ENCODE results near the gene CAND1.

The CAND1 gene

GRCh38 chr12:67268896-67269632, at the start of gene CAND1:
Gene CAND1 (plus strand): TSS chr12:67269358. CDS start chr12:67269718, 360 bp downstream.
- DNase-seq, result peak; percentile 99

DNA sequence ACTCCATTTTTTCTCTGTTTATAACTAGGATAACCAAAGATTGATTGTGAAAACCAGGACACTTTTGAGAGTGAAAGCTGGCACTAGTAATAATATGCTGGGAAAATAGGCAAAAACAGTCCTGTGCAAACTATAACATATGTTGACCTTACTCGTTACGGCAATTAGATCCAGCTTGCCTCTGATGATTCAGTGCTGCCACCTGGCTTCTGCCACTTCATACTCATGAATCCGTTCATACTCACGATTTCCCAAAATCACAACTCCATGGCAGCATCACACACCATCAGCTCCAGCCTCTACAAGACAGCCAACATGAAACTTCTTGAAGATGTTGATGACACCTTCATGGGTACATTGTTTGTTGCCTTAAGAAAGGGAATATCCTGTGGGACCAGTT, 49.1 kb upstream of the CAND1 start:
- no peak for DNase-seq

DNA sequence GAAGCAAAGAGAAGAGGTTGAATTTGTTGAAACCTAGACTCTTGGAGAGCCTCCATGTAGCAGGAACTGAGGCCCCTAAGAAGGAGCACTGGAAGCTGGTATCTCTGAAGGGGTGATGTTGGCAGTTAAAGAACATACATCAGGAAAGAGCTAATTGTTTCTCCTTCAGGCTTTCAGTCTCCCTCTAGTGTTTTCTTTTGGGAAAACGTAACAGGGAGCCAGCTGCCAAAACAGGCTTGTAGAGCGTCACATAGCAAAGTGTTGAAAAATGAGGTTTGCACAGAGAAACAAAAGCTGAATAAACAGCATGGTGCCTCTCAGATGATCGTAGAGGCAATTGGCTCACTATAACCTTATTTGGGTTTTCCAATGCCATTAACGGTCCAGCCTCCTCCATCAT, 46.9 kb upstream of the CAND1 start:
- no peak for DNase-seq

DNA sequence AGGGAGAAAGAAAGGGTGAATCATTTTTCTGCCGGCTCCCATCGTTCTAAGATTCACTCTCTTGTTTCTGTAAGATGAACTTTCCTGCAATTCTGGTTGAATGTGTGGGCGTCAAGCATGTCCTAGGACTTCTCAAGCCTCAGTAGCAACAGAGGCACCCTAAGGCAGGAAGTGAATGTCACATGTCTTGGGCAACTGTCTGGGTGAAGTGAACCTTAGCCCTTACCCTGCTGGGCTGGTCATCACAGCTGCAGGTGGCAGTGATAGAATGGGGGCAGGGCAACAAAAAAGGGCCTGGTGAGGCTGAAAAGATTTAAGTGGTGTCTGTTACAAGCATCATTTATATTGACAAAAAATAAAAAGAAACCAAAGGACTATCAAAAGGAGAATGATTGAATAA, 45.9 kb upstream of the CAND1 start:
- no peak for DNase-seq

- DNase-seq, result no peak
Measured at GRCh38 chr12:67237231-67237630, 31.9 kb upstream of the CAND1 start.

DNA sequence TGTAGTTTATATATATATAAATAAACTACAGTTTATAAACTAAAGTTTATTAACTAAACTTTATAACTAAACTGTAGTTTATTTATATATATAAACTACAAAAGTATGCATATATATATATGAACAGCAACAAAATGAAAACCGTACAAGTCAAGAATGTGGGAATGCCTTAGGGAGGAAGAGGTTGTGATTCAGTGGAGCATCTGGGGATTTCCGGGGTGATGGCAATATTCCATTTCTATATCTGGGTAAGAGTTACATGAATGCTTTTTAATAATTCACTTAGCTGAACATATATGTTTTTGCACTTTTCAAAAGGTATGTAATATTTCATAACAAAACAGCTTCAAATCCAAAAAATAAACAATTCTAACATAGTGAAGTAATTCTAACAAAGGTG, 30.1 kb upstream of the CAND1 start:
- peak; percentile 68 for DNase-seq

- peak; percentile 8 for DNase-seq
Measured at GRCh38 chr12:67241482-67241881, 27.7 kb upstream of the CAND1 start.

GRCh38 chr12:67243260-67243659, 25.9 kb upstream of the CAND1 start:
- no peak for DNase-seq

GRCh38 chr12:67245571-67245970, 23.6 kb upstream of the CAND1 start:
- DNase-seq, result no peak

- DNase-seq, result no peak
Measured at GRCh38 chr12:67251012-67251411, 18.1 kb upstream of the CAND1 start.

DNA sequence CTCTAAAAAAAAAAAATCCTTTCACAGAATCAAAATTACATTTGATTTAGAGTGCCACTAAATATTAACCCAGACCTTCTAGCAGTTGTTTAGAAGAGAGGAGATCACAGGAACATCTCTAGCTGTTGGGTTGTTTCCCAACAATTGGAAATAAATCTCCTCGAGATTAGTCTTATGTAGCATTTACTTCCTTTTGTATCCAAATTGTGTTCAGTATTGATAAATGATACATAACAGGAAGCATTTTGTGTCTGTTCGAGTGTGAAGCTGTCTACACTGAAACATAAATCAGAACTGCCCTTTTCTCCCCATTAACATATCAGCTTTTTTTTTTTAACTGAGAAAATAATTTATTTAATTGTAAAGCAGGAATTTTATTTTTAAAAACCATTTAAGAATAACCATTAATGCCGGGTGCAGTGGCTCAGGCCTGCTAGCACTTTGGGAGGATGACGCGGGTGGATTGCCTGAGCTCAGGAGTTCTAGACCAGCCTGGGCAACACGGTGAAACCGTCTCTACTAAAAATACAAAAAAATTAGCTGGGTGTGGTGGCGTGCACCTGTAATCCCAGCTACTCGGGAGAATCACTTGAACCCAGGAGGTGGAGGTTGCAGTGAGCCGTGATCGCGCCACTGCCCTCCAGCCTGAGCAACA, 14.7 kb upstream of the CAND1 start:
- DNase-seq, result no peak

- no peak for DNase-seq
Measured at GRCh38 chr12:67256649-67257048, 12.5 kb upstream of the CAND1 start.

DNA sequence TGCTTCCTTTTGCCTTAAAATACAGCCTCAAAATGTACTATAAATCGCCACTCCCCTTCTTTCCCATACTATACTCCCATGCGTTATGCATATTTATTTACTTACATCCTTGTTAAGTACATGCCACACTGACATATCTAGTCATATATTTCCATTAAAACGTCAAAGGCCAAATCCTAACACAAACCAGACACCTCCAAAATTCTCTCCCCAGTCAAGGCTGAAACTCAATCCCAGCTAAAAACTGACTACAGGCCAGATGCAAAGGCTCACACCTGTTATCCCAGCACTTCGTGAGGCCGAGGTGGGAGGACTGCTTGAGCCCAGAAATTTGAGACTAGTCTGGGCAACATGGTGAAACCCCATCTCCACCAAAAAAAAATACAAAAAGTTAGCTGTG, 5.7 kb upstream of the CAND1 start:
- no peak for DNase-seq

- DNase-seq, result peak; percentile 99
Measured at GRCh38 chr12:67268335-67268895, 743 bp upstream of the CAND1 start.

GRCh38 chr12:67269633-67270573, 745 bp downstream of the CAND1 start:
- DNase-seq, result peak; percentile 21

DNA sequence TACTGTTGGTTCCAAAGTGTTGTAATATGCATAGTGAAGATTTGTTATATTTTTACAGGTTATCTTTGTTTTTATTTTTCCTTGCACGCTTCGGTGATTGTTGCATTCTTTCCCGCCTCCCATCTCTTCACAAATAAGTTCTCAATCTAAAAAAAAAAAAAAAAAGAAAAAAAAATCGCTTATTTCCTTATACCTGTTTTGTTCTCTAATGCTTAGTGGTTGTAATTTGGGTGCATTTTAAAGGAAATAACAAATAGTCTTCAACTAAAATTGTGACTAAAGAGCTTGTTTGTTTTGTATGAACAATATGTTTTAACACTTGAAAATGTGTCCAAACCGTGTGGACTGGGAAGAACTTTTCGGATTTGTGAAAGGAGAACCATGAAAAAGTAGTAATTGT, 1.5 kb downstream of the CAND1 start:
- DNase-seq, result no peak

DNA sequence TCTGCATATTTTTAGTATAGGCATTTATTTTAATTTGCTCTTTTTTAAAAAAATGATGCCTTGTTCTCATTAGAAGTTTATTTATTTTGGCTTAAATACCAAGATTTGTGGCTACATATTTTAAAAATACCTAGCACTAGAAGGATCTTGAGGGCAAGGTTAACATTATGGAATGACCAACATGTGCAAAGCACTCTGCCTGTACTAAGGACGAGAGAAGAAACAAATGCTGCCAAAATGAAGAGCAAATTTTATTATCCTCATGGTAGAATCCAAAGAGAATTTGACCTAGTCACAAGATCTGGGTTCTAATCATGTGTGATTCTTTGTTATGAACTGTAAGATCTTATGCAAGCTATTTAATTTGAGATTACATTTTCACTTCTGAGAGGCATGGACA, 2.8 kb downstream of the CAND1 start:
- no peak for DNase-seq

- DNase-seq, result no peak
Measured at GRCh38 chr12:67274186-67274585, 5.0 kb downstream of the CAND1 start.

DNA sequence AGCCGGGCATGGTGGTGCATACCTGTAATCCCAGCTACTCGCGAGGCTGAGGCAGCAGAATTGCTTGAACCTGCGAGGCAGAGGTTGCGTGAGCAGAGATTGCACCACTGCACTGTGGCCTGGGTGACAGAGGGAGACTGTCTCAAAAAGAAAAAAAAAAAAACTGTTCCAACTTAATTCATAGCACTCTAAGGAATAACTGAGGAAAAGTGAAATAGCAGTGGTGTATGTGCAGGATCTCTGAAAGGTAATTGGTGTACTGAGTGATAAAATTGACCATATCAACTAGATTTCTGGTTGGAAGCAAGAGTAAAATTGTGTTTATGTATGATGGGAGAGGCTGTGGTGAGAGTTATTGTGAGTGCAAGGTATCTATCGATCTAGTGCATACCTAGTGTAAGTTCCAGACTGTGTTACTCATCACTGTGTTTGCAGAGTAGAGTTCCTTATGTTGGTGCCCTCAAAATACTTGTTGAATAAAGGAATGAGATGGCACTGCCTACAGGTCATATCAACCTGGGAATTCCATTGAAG, 6.3 kb downstream of the CAND1 start:
- peak; percentile 12 for DNase-seq

GRCh38 chr12:67276421-67276820, 7.3 kb downstream of the CAND1 start:
- DNase-seq, result peak; percentile 20

- DNase-seq, result no peak
Measured at GRCh38 chr12:67279637-67280036, 10.5 kb downstream of the CAND1 start.

- DNase-seq, result no peak
Measured at GRCh38 chr12:67280088-67280487, 10.9 kb downstream of the CAND1 start.

GRCh38 chr12:67280572-67280971, 11.4 kb downstream of the CAND1 start:
- DNase-seq, result no peak
